NCI-H1694 (cell line): ENCODE data around the gene FHDC1.

ENCODE experiments used
- DNase-seq: peaks from one replicate; lab custom pipeline; 2025; lab: John Stamatoyannopoulos, UW

FHDC1 gene

DNA sequence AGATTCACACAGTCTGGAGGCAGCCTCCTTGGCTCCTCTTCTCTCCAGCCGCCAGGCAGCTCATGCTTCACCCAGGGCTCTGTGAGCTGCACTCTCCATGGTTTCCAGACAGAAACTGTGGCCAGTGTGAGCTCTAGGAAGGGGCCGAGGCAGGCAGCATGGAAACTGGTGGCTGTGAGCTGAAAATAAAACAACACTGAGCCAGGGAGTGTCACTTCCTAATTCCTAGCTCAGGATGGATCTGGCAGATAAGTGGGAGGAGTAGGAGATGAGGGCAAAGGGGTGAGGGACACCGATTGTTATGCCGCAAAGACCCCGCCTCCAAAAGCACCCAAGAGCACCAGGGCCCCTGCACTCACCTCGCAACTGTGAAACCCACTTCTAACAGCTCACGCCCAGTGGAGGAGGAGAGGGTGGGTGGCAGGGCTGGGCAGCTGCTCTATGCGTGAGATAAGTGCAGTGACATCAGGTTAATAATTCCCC is 69.8 kb downstream of the FHDC1 start:
- DNase-seq: no peak

DNA sequence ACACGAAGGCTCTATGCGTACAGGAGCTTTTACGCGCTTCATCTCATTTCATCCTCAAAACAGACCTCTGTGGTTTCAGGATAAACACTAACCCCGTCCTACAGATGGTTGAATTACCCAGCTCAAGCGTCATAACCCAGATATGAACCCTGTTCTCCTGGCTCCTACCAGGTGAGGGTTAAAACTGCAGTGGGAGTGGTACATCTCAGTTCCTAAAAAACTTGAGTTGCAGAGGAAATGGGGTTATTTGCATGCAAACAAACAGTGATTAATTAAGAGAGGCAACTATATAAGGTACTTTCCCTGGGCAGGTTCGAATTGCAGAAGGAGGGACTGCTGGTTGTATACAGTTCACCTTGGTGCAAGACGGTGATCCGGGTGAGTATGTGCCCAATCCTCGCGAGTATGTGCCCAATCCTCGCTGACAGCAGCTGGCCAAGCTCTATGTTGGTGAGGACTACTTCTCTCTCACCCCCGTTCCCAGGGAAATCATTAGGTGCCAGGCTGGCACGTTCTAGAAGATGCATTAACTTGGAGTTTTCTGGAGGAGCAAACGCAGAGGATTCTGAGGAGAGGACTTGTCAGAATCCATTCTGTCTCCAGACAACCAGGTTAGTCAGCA is 72.6 kb downstream of the FHDC1 start:
- DNase-seq: no peak

DNA sequence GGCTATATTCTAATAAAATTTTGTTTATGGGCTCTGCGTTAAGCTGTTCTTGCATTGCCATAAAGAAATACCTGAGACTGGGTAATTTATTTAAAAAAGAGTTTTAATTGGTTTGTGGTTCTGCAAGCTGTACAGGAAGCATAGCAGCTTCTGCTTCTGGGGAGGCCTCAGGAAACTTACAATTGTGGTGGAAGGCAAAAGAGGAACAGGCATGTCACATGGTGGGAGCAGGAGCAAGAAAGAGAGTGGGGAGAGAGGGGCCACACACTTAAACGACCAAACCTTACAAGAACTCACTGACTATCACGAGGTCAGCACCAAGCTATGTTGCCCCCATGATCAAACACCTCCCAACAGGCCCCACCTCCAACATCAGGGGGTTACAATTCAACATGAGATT is 74.0 kb downstream of the FHDC1 start:
- DNase-seq: no peak

DNA sequence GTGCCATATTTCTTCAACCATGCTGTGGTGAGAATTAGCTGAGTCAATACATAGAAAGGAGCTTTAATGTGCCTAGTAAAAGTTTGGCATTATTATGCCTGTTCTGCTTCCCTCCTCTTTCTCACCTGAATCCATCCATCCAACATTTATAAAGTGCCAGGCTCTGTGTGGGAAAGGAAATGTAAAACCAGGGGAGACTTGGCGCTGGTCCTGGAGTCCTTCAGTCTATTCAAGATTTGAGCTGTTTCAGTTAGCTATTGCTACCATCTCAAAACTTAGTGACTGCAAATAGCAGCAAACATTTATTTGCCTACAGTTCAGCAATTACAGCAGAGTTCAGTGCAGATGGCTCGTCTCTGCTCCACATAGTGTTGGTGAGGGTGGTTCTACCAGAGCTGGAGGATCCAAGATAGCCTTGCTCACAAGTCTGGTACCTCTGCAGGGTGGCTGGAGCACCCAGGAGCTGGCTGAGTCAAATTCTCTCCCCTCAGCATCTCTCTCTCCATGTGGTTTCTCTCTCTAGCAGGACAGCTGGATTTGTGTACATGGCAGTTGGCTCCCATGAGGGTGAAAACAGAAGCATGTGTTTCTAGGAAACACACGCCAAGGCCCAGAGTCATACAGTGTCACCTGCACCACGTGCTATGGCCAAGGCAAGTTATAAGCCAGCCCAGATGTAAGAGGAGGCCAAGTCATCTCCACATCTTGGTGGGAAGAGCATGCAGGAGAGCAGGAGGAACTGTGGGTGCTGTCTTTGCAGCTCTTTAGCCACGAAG is 77.3 kb downstream of the FHDC1 start:
- DNase-seq: peak; percentile 72

DNA sequence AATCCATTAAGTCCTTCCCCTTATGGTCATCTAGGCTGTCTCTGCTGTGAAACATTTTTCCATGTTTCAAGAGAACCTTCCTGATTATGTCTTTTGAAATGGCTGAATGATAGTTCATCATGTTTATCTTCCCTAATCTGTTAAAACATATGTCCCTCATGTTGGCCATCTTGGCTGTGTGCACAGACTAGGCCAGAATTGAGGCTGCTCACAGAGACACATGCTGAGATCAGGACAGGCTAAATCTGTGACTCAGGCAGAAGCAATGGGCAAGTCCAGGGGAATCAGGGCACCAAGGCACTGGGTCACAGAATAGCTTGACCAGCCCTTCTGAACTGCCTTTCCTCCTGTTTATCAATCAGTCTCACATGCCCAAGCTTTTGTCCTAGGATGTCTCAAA is 78.3 kb downstream of the FHDC1 start:
- no peak for DNase-seq

DNA sequence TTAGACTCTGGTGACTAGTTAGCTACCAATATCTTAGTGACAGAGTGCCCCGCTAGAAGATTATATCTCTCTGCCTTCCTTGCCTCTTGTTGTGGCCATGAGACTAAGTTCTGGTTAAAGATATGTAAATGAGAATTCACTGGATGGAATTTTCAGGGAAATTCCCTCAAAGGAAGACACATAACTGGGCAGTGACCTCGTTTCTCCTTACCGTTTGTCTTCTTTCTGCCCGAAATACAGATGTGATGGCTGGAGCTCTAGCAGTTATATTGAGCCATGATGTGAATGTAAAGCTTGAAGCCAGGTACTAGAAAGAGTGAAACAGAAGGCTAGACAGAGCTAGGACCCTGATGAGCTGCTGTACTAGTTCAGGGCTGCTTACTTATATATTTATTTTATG is 80.5 kb downstream of the FHDC1 start:
- DNase-seq: no peak

DNA sequence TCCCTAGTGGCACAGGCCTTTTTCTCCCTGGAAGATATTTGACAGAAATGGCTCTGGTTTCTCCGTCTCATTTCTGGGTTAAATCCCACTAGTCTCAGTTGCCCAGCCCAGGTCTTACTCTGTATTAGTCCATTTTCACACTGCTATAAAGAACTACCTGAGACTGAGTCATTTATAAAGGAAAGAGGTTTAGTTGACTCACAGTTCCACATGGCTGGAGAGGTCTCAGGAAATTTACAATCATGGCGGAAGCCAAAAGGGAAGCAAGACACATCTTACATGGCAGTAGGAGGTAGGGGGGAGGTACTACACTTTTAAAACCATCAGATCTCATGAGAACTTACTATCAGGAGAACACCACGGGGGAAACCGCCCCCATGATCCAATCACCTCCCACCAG is 81.9 kb downstream of the FHDC1 start:
- DNase-seq: no peak

DNA sequence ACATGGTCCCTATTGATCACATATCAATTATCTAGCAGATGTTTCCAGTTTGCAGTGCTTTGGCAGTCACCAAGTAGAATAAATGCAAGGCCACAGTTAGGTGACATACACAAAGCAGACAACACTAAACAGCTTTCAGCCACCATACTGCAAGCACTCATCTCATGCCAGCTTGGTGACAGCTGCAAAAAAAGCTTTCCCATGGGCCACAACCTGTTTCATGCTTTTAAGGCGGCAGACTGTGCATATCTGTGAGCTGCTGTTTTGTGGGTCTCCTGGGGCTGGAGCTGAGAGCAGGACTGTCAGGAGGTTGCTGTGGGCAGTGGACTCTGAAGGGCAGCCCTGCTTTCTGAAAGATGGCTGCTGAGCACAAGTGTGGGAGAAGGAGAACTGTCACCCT is 82.6 kb downstream of the FHDC1 start:
- DNase-seq: peak; percentile 79

DNA sequence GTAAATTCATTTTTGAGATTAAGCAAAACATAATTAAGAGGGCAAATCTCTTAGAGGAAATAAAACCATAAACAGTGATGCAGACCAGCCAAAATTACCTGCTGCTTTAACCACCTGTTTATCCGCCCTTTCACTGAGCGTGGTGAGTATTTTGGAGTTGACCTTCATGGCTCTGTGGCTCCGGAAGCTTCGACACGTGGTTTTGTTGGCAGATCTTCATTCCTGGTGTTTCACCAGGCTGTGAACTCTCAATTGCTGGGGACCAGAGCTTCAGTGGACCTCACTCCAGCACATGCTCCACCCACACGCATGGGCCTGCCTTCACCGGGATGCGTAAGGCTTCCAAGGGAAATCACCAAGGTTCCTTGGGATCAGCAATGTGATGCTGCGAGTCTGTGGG is 83.8 kb downstream of the FHDC1 start:
- DNase-seq: no peak

DNA sequence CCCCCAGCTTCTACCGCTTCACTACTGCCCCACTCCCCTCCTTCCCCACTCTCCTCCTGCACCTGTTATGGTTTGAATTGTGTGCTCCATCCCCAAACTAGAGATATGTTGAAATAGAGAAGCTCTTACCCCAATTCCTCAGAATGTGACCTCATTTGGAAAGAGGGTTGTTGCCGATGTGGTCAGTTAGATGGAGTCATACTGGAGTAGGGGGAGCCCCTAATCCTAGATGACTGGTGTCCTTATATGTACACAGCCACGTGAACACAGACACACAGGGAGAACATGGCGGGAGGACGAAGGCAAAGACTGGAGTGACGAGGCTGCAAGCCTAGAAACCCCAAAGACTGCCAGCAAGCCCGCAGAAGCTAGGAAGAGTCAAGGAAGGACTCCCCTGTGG is 84.3 kb downstream of the FHDC1 start:
- no peak for DNase-seq

DNA sequence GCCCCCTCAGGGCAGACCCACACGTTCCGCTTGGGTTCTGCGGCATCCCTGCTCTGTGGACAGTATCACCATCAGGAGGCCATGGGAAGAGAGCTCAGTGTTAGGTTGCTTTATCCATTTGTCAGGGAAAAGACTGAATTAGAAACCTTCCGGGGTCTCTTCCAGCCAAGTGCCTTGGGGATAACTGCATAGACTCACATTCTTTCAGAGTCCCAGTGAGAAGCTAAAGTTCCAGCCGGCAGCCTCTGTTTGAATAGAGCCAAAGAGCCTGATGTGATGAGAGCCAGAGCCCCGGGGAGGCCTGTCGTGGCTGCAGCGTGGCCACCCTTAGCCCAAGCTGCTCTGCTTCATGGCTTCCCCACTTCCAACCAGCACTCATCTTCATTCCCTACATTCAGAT is 85.2 kb downstream of the FHDC1 start:
- no peak for DNase-seq

DNA sequence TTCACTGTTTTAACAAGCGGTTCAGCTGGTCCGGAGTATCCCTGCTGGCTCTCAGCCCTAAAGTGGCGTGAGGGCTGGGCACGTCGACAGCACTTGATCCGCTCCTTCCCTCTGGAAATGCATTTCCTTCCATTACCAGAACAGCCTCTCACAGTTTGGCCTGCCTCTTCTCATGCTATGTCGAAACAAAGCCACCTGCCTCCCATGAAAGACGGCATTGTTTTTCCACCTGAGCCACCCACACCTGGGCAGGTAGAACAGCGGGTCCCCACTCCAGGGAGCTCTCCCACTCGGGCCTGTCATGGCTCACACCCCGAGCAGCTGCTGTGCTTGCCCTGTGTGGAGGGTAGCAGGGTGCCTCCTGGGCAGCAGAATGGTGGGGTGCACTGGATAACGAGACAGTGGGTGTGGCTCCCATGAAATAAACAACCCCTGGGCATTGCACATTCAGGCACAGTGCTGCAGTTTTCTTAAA is 86.2 kb downstream of the FHDC1 start:
- no peak for DNase-seq

DNA sequence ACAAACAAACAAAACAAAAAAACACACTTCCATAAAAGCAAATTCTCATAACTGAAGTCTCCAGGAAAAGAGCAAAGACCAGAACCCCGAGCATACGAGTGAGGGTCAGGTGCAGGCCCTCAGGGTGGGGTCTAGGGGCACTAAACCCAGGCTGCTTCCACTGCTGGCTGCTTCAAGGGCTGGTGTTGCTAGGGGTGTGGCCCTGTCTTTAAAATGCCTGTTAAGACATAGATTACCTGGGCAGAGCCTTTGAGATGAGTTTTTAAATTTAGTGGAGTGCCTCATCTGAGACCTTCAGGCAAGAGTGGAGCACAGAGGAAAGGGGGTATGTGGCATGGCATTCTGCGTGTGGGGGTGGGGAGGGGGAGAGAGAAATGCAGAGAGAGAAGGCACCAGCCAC is 87.0 kb downstream of the FHDC1 start:
- no peak for DNase-seq

DNA sequence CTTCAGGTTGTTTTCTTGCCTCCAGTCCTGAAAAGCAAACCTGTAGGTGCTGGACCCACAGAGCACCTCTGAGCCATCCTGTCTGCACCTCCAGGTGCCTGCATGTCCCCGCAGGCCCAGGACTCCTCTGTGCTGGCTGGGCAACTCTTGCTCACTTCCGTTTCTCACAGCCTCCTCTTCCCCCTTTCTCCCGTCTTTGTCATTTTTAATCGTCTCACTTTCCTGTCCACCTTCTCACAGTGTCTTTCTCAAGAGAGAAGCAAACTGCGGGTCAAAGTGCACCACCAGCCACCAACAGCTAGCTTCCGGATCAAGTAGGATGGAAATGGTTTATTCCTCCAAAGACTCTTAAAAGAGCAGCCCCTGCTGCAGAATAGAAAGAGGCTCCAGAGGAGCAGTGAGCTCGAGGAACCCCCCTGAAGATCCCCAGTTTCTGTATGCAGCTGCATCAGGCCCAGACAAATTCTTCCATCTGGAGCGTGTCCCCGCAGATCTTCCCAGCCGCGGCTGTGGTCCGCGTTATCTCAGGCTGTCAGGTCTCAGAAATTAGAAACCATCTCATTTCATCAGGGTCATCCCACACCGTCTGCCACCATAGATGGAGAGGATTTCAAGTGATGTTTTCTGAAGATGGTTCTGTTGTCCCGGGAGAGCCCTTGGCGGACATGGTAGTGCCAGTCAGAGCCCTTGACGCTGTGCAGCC is 87.7 kb downstream of the FHDC1 start:
- DNase-seq: no peak

DNA sequence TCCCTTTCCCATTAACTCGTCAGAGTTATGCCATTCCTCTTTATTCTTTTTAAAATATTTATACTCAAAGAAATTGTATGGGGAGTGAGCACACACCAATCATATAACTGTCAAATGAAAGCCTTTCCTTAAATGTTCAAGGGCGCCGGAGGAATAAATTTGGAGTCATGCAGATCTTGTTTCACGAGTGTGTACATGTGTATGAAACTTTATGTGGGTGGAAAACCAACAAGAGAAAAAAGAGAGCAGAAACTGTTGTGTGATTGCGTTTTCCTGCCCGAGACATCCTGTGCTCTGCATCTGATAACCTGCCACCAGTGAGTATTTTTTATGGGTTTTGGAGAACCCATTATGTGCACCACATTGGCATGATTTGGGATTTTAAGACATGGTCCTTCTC is 88.3 kb downstream of the FHDC1 start:
- DNase-seq: no peak

DNA sequence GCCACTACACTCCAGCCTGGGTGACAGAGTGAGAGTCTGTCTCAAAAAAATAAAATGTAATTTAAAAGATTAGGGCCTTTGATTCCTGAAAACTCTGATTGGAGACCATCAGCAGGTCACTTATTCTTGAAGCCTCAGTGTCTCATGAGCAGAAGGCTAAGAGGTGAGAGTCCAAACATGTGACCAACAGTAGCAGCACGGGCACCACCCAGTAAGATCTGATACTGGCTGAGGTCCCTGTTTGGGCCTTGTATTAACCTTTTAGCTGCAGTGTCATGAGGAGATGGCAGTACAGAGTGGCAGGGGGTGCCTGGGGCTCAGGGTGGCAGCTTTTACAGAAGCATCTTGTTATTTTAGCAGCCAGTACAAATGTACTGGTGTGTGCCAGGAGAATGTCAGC is 89.3 kb downstream of the FHDC1 start:
- no peak for DNase-seq

DNA sequence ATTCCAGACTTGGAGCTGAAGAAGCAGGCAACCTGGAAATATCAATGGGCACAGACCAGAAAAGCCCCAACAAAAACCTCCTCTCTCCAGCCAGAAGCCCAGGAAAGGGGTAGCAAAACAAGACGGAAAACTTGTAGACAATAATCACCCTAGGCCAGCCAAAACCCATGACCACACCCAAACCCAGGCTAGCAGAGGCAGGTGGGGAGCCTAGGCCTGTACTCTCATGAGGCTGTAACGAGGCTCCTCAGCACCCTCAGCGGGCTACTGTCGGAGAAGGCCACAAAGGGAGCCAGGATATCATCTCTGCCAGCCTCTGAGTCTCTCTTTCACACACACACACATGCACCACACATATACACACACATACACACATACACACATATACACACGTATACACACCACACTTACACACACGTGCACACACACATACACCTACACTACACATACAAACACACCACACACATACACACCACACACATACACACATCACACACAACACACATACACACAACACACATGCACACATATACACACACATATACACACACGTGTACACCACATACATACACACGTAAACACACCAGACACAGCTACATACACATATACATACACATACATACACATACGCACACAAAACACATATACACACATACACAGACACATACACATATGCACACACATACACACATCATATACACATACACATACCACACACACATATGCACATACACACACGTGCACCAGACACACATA is 90.6 kb downstream of the FHDC1 start:
- no peak for DNase-seq

DNA sequence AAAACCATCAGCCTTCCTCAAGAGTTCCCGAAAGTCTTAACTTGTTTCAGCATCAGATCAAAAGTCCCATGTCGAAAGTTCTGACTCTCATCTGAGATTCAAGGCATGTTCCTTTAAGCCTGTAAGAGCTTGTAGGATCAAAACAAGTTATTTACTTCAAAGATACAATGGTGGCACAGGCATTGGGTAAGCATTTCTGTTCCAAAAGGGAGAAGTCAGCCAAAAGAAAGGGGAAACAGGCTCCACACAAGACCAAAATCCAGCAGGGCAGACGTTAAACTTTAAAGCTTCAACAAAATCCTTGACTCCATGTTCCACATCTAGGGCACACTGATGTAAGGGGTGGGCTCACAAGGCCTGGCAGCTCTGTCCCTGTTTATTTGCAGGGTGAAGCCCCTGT is 91.7 kb downstream of the FHDC1 start:
- DNase-seq: no peak

DNA sequence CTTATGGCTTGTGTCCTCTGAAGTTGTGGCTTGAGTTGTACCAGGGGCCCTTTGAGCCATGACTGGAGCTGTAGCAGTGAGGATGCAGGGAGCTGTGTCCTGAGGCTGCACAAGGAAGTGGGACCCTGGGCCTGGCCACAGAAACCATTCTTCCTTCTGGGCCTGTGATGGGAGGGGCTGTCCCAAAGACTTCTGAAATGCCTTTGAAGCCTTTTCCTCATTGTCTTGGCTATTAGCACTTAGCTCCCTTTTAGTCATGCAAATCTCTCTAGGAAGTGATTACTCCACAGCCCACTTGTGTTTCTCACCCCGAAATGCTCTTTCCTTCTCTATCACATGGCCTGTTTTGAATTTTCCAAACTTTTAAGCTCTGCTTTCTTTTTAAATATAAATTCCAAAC is 92.4 kb downstream of the FHDC1 start:
- no peak for DNase-seq
